Calu3 (cell line): Measurements from ENCODE around the gene TMEM30B. TPM values are rescaled to one million over a fixed set of nuclear protein-coding genes. Genes with fewer than 3 reads are reported as not detected.

ENCODE experiments used
- BruUV-seq: library from RNA; stranded (reverse); fragments of 400-500 nt; replicated peaks from 2 replicates; lab custom pipeline; 2021; lab: Mats Ljungman, UMichigan
- CTCF ChIA-PET: fragments of 300-600 bp; sonication (Branson Sonifier 250); formaldehyde crosslinking; loops from one replicate; lab custom pipeline; 2022; ENCODE audit warnings: antibody characterized with exemption; lab: Charles Lee
- DNase-seq: peaks from one replicate; pipeline ENCODE4 v3.0.0; 2022
- H3K27ac Mint-ChIP-seq: one replicate; pipeline ENCODE4 v1.8.0; 2022; ENCODE audit warnings: mixed read lengths; ENCODE audit not compliant: unreplicated experiment
- H3K27me3 Mint-ChIP-seq: one replicate; pipeline ENCODE4 v1.8.0; 2022; ENCODE audit warnings: mixed read lengths; ENCODE audit not compliant: unreplicated experiment
- H3K36me3 Mint-ChIP-seq: one replicate; pipeline ENCODE4 v1.8.0; 2022; ENCODE audit warnings: mild to moderate bottlenecking, moderate library complexity, mixed read lengths; ENCODE audit not compliant: insufficient read depth, unreplicated experiment
- H3K4me1 Mint-ChIP-seq: one replicate; pipeline ENCODE4 v1.8.0; 2022; ENCODE audit warnings: mild to moderate bottlenecking, low read depth, mixed read lengths; ENCODE audit not compliant: unreplicated experiment
- H3K4me3 Mint-ChIP-seq: one replicate; pipeline ENCODE4 v1.8.0; 2022; ENCODE audit warnings: mild to moderate bottlenecking, low read depth, moderate library complexity, mixed read lengths; ENCODE audit not compliant: unreplicated experiment
- H3K9me3 Mint-ChIP-seq: one replicate; pipeline ENCODE4 v1.8.0; 2022; ENCODE audit warnings: low read depth, mixed read lengths; ENCODE audit not compliant: unreplicated experiment
- CTCF ChIP-seq: fragments of 200-600 bp; IDR thresholded peaks from one replicate; pipeline ENCODE4 v1.8.0; 2022; ENCODE audit warnings: antibody characterized with exemption; ENCODE audit not compliant: unreplicated experiment
- intact Hi-C: fragments of 100-400 bp; cut with micrococcal nuclease; formaldehyde crosslinking; loops from one replicate; pipeline ENCODE4 v1.10.0; 2022; ENCODE audit not compliant: unreplicated experiment
- total RNA-seq: library from RNA; stranded (reverse); gene quantifications from 2 replicates; pipeline ENCODE4 v1.2.3, GENCODE V29; 2022

The TMEM30B gene
- total RNA-seq, 1 experiment from 2014 or later, result 55.5 TPM

- Mint-ChIP-seq H3K36me3 (peaks cover 6% of the 10 kb centered on the region), H3K27ac (no peak overlapping the region)
- CTCF ChIA-PET, result no interaction called here
Measured at GRCh38 chr14:61290701-61291100, 9.6 kb upstream of the TMEM30B start.

GRCh38 chr14:61288720-61289119 lies 7.6 kb upstream of the TMEM30B start:
- no peak for TF ChIP-seq CTCF
- DNase-seq, result no peak
- intact Hi-C loops, result no loop called here
- Mint-ChIP-seq H3K36me3 (peaks cover 6% of the 10 kb centered on the region), H3K4me1 (peaks cover 42% of the 10 kb centered on the region), H3K27ac (peak overlapping the region; percentile 76), H3K9me3 (no peaks in the 10 kb centered on the region), H3K4me3 (peak overlapping the region; percentile 51), H3K27me3 (no peaks in the 10 kb centered on the region)
- CTCF ChIA-PET, result interaction anchor here (0.6 to 1.2 kb wide), 6 partner anchors 8 to 544 kb away, joined by 3 to 4 read pairs (median 3); partner anchors contain the start of gene PRKCH
- BruUV-seq, result no TSS peak

More at GRCh38 chr14:61290701-61291100, 9.6 kb upstream of the TMEM30B start:
- no peak for TF ChIP-seq CTCF
- BruUV-seq, result no TSS peak
- intact Hi-C loops, result loop anchor here (10.0 kb wide), 1 partner anchor 834 kb away; no protein-coding TSS in a partner anchor
- no peak for DNase-seq
- Mint-ChIP-seq H3K4me3 (no peak overlapping the region), H3K9me3 (no peaks in the 10 kb centered on the region), H3K27me3 (no peaks in the 10 kb centered on the region), H3K4me1 (peaks cover 28% of the 10 kb centered on the region)

- Mint-ChIP-seq H3K4me1 (peaks cover 47% of the 10 kb centered on the region), H3K36me3 (peaks cover 6% of the 10 kb centered on the region), H3K9me3 (no peaks in the 10 kb centered on the region), H3K27ac (peak overlapping the region; percentile 76), H3K4me3 (peak overlapping the region; percentile 51), H3K27me3 (no peaks in the 10 kb centered on the region)
- TF ChIP-seq CTCF, result no peak
- no TSS peak for BruUV-seq
- peak; percentile 12 for DNase-seq
- CTCF ChIA-PET, result interaction anchor here (0.6 to 1.2 kb wide), 6 partner anchors 8 to 544 kb away, joined by 3 to 4 read pairs (median 3); partner anchors contain the start of gene PRKCH
- intact Hi-C loops, result no loop called here
Measured at GRCh38 chr14:61288228-61288627, 7.1 kb upstream of the TMEM30B start.

- TF ChIP-seq CTCF, result no peak
- peaks cover 54% of the 10 kb centered on the region for H3K4me1 Mint-ChIP-seq
- CTCF ChIA-PET, result interaction anchor here (0.7 kb wide), 1 partner anchor 9 kb away, joined by 4 read pairs; no protein-coding TSS in a partner anchor
Measured at GRCh38 chr14:61287196-61287595, 6.1 kb upstream of the TMEM30B start.

More at GRCh38 chr14:61287196-61287595, 6.1 kb upstream of the TMEM30B start:
- Mint-ChIP-seq H3K36me3 (peaks cover 6% of the 10 kb centered on the region), H3K27me3 (no peaks in the 10 kb centered on the region), H3K9me3 (no peaks in the 10 kb centered on the region), H3K4me3 (no peak overlapping the region), H3K27ac (peak overlapping the region; percentile 76)
- DNase-seq, result no peak
- intact Hi-C loops, result no loop called here
- no TSS peak for BruUV-seq
